ENCODE data around the gene PAK4.

DNA sequence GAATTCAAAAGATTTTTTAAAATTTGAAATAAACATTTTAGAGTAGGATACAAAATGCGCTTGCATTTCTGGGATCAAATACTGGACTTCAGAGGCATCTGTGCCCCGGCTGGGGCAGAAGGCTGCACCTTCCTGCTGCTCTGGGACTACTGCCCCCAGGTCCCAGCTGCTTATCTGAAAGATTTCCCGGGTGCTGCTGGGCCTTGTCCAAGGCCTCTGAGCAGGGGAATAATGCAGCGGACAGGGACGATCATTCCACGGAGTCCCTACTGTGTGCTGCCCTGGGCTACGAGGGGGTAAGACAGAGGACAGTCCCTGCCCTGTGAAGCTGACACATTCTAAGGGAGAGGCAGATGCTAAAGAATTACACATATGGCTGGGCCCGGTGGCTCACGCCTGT lies 38.0 kb downstream of the PAK4 start:
- TF ChIP-seq, protein P1, sequence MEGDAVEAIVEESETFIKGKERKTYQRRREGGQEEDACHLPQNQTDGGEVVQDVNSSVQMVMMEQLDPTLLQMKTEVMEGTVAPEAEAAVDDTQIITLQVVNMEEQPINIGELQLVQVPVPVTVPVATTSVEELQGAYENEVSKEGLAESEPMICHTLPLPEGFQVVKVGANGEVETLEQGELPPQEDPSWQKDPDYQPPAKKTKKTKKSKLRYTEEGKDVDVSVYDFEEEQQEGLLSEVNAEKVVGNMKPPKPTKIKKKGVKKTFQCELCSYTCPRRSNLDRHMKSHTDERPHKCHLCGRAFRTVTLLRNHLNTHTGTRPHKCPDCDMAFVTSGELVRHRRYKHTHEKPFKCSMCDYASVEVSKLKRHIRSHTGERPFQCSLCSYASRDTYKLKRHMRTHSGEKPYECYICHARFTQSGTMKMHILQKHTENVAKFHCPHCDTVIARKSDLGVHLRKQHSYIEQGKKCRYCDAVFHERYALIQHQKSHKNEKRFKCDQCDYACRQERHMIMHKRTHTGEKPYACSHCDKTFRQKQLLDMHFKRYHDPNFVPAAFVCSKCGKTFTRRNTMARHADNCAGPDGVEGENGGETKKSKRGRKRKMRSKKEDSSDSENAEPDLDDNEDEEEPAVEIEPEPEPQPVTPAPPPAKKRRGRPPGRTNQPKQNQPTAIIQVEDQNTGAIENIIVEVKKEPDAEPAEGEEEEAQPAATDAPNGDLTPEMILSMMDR (optimal IDR thresholded peaks at IDR 0.05 in 1 of 3, IDR thresholded peaks at IDR 0.05 in 1 of 3, conservative IDR thresholded peaks at IDR 0.05 in 1 of 3; ENCODE audit: extremely low read depth in 1 of 3, insufficient read depth in 2 of 3, low read length in 3 of 3) = no peak
- no peak for TF ChIP-seq EZH2 (IDR thresholded peaks at IDR 0.05; ENCODE audit: low read length)
